WTC11 (cell line): ENCODE data around the gene SDC1. TPM values are rescaled to one million over a fixed set of nuclear protein-coding genes. Genes with fewer than 3 reads are reported as not detected.

Experiments
- ATAC-seq: fragments of 200-7000 bp; cut with Tn5 transposase; 2 replicates; pipeline ENCODE4 v1.10.0; 2021; ENCODE audit warnings: mild to moderate bottlenecking, moderate library complexity
- CTCF ChIA-PET: fragments of 300-600 bp; sonication (Branson Sonifier 250); formaldehyde crosslinking; loops from one replicate; lab custom pipeline; 2021; ENCODE audit warnings: antibody characterized with exemption; lab: Charles Lee
- POLR2A ChIA-PET: fragments of 350-600 bp; sonication (Branson Sonifier 250); formaldehyde crosslinking; loops from one replicate; lab custom pipeline; 2021; ENCODE audit warnings: antibody characterized with exemption; lab: Charles Lee
- DNase-seq: peaks from one replicate; pipeline ENCODE4 v3.0.0; 2021; ENCODE audit warnings: low spot score
- H3K27ac Mint-ChIP-seq: 2 replicates; pipeline ENCODE4 v1.8.0; 2021; ENCODE audit warnings: mixed read lengths
- H3K27me3 Mint-ChIP-seq: 2 replicates; pipeline ENCODE4 v1.8.0; 2021; ENCODE audit warnings: low read depth, mild to moderate bottlenecking, moderate library complexity, mixed read lengths
- H3K36me3 Mint-ChIP-seq: 2 replicates; pipeline ENCODE4 v1.8.0; 2021; ENCODE audit warnings: mixed read lengths
- H3K4me1 Mint-ChIP-seq: 2 replicates; pipeline ENCODE4 v1.8.0; 2022; ENCODE audit warnings: mixed read lengths
- H3K4me3 Mint-ChIP-seq: 2 replicates; pipeline ENCODE4 v1.8.0; 2021; ENCODE audit warnings: mild to moderate bottlenecking, moderate library complexity, mixed read lengths
- H3K9me3 Mint-ChIP-seq: 2 replicates; pipeline ENCODE4 v1.8.0; 2021; ENCODE audit warnings: mixed read lengths
- ATF1 ChIP-seq: sonication (generic); formaldehyde crosslinking; IDR thresholded peaks from 2 replicates; pipeline ENCODE4 v1.8.1; 2023; ENCODE audit warnings: mild to moderate bottlenecking, moderate library complexity, missing genetic modification reagents
- GABPB1 ChIP-seq: sonication (generic); formaldehyde crosslinking; IDR thresholded peaks from 2 replicates; pipeline ENCODE4 v1.8.1; 2023; ENCODE audit warnings: mild to moderate bottlenecking, missing genetic modification reagents
- HMGA2 ChIP-seq: fragments of 250-450 bp; sonication (Bioruptor Pico); IDR thresholded peaks from 2 replicates; pipeline ENCODE4 v1.4.0; 2021; ENCODE audit warnings: mild to moderate bottlenecking, moderate library complexity
- JUN ChIP-seq: sonication (generic); formaldehyde crosslinking; IDR thresholded peaks from 2 replicates; pipeline ENCODE4 v1.8.0; 2023; ENCODE audit warnings: mild to moderate bottlenecking, missing genetic modification reagents
- MXD4 ChIP-seq: fragments of 250-450 bp; sonication (Bioruptor Pico); IDR thresholded peaks from 2 replicates; pipeline ENCODE4 v1.8.0; 2021; ENCODE audit warnings: mild to moderate bottlenecking, moderate library complexity, borderline replicate concordance
- NR3C1 ChIP-seq: sonication (generic); formaldehyde crosslinking; conservative IDR thresholded peaks from 2 replicates; pipeline ENCODE4 v1.8.1; 2023; ENCODE audit warnings: low read depth, mild to moderate bottlenecking, missing genetic modification reagents
- OVOL2 ChIP-seq: fragments of 250-450 bp; sonication (Bioruptor Pico); IDR thresholded peaks from 2 replicates; pipeline ENCODE4 v1.9.0; 2021; ENCODE audit warnings: mild to moderate bottlenecking, borderline replicate concordance
- PRRX2 ChIP-seq: fragments of 250-450 bp; sonication (Bioruptor Pico); IDR thresholded peaks from 2 replicates; pipeline ENCODE4 v1.8.0; 2021; ENCODE audit warnings: mild to moderate bottlenecking
- TEAD1 ChIP-seq: sonication (generic); formaldehyde crosslinking; IDR thresholded peaks from 2 replicates; pipeline ENCODE4 v1.8.0; 2022; ENCODE audit warnings: mild to moderate bottlenecking, missing genetic modification reagents
- TP53 ChIP-seq: sonication (generic); formaldehyde crosslinking; IDR thresholded peaks from 2 replicates; pipeline ENCODE4 v1.8.1; 2023; ENCODE audit warnings: mild to moderate bottlenecking, missing genetic modification reagents
- ZNF219 ChIP-seq: sonication (generic); formaldehyde crosslinking; IDR thresholded peaks from 2 replicates; pipeline ENCODE4 v1.8.0; 2023; ENCODE audit warnings: missing genetic modification reagents, mild to moderate bottlenecking, borderline replicate concordance
- ZNF232 ChIP-seq: sonication (generic); formaldehyde crosslinking; IDR thresholded peaks from 2 replicates; pipeline ENCODE4 v1.8.0; 2022; ENCODE audit warnings: mild to moderate bottlenecking, missing genetic modification reagents
- ZNF416 ChIP-seq: fragments of 250-450 bp; sonication (Bioruptor Pico); IDR thresholded peaks from 2 replicates; pipeline ENCODE4 v1.9.0; 2021; ENCODE audit warnings: mild to moderate bottlenecking, inconsistent platforms
- total RNA-seq: library from RNA; stranded (reverse); gene quantifications from 3 replicates; pipeline ENCODE4 v1.2.3, GENCODE V29; 2021
- TF ChIP-seq, protein P1 (sequence below): fragments of 200-600 bp; IDR thresholded peaks from 2 replicates; pipeline ENCODE4 v1.8.0; 2022; ENCODE audit warnings: antibody characterized with exemption
- TF ChIP-seq, protein P2 (sequence below): sonication (generic); formaldehyde crosslinking; IDR thresholded peaks from 2 replicates; pipeline ENCODE4 v1.8.0; 2022; ENCODE audit warnings: mild to moderate bottlenecking, missing genetic modification reagents
- TF ChIP-seq, protein P3 (sequence below): sonication (generic); formaldehyde crosslinking; conservative IDR thresholded peaks from 2 replicates; pipeline ENCODE4 v1.8.1; 2023; ENCODE audit warnings: mild to moderate bottlenecking, low read depth, missing genetic modification reagents, moderate library complexity
- TF ChIP-seq, protein P4 (sequence below): sonication (generic); formaldehyde crosslinking; IDR thresholded peaks from 2 replicates; pipeline ENCODE4 v1.8.1; 2023; ENCODE audit warnings: mild to moderate bottlenecking, missing genetic modification reagents, moderate library complexity
- TF ChIP-seq, protein P5 (sequence below): sonication (generic); formaldehyde crosslinking; IDR thresholded peaks from 2 replicates; pipeline ENCODE4 v1.8.1; 2022; ENCODE audit warnings: mild to moderate bottlenecking, missing genetic modification reagents, moderate library complexity, borderline replicate concordance
- TF ChIP-seq, protein P6 (sequence below): sonication (generic); formaldehyde crosslinking; IDR thresholded peaks from 2 replicates; pipeline ENCODE4 v1.8.1; 2023; ENCODE audit warnings: mild to moderate bottlenecking, missing genetic modification reagents, moderate library complexity

Gene SDC1
- total RNA-seq, 1 experiment from 2014 or later, result 52.6 TPM

DNA sequence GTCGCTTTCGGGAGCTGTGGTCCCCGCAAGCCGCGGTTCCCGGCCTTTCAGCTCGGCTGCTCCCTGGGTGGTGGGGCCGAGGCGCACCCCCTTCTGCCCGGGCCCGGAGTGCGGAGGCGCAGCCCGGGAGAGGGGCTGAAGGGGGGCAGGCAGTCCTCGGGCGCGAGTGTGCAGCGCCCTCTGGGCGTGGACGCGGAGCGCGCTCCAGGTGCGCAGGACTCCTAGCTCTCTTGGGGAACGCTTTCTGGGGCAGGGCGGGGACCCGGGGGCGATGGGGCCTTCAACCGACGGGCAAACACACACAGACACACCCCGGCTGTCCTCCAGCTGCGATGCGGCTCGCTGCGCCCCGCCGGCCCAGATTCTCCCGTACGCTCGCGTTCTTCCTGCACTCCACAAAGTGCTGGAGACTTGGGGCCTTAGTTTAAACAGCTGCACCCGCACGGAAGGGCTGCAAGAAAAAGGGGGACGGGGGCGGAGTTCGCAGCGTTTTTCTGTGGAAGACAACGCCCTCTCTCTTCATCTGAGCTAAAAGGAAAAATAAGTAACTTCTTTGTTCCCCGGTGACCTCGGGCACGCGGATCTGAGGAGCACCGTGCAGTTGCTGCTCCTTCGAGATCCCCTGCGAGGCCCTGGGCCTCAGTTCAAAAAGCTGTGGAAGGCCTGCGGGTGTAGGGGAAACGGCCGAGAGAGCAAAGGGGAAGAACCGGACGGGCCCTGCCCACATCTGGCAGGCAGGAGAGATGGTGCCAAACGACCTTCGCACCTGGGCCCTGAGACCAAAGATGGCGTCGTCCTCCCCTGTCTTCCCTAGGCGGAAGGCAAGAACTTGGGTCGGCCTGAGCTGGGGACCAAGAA, 593 bp upstream of the SDC1 start (continued):
- no peak for TF ChIP-seq TP53 (CRISPR knock-in tag)
- no peak for TF ChIP-seq JUN (CRISPR knock-in tag)
- TF ChIP-seq, protein P1, sequence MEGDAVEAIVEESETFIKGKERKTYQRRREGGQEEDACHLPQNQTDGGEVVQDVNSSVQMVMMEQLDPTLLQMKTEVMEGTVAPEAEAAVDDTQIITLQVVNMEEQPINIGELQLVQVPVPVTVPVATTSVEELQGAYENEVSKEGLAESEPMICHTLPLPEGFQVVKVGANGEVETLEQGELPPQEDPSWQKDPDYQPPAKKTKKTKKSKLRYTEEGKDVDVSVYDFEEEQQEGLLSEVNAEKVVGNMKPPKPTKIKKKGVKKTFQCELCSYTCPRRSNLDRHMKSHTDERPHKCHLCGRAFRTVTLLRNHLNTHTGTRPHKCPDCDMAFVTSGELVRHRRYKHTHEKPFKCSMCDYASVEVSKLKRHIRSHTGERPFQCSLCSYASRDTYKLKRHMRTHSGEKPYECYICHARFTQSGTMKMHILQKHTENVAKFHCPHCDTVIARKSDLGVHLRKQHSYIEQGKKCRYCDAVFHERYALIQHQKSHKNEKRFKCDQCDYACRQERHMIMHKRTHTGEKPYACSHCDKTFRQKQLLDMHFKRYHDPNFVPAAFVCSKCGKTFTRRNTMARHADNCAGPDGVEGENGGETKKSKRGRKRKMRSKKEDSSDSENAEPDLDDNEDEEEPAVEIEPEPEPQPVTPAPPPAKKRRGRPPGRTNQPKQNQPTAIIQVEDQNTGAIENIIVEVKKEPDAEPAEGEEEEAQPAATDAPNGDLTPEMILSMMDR, result no peak
- 0 out of 2 replicates have a peak, but pooled peaks have one; percentile 35 for TF ChIP-seq ATF1 (CRISPR knock-in tag)
- TF ChIP-seq PRRX2 (CRISPR knock-in tag), result no peak
- TF ChIP-seq, protein P2, sequence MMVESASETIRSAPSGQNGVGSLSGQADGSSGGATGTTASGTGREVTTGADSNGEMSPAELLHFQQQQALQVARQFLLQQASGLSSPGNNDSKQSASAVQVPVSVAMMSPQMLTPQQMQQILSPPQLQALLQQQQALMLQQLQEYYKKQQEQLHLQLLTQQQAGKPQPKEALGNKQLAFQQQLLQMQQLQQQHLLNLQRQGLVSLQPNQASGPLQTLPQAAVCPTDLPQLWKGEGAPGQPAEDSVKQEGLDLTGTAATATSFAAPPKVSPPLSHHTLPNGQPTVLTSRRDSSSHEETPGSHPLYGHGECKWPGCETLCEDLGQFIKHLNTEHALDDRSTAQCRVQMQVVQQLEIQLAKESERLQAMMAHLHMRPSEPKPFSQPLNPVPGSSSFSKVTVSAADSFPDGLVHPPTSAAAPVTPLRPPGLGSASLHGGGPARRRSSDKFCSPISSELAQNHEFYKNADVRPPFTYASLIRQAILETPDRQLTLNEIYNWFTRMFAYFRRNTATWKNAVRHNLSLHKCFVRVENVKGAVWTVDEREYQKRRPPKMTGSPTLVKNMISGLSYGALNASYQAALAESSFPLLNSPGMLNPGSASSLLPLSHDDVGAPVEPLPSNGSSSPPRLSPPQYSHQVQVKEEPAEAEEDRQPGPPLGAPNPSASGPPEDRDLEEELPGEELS (CRISPR knock-in tag), result no peak
- TF ChIP-seq, protein P3, sequence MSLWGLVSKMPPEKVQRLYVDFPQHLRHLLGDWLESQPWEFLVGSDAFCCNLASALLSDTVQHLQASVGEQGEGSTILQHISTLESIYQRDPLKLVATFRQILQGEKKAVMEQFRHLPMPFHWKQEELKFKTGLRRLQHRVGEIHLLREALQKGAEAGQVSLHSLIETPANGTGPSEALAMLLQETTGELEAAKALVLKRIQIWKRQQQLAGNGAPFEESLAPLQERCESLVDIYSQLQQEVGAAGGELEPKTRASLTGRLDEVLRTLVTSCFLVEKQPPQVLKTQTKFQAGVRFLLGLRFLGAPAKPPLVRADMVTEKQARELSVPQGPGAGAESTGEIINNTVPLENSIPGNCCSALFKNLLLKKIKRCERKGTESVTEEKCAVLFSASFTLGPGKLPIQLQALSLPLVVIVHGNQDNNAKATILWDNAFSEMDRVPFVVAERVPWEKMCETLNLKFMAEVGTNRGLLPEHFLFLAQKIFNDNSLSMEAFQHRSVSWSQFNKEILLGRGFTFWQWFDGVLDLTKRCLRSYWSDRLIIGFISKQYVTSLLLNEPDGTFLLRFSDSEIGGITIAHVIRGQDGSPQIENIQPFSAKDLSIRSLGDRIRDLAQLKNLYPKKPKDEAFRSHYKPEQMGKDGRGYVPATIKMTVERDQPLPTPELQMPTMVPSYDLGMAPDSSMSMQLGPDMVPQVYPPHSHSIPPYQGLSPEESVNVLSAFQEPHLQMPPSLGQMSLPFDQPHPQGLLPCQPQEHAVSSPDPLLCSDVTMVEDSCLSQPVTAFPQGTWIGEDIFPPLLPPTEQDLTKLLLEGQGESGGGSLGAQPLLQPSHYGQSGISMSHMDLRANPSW (CRISPR knock-in tag), result 0 out of 2 replicates have a peak, but pooled peaks have one; percentile 22
- TF ChIP-seq HMGA2 (CRISPR knock-in tag), result no peak
- no peak for TF ChIP-seq ZNF219
- TF ChIP-seq TEAD1 (CRISPR knock-in tag), result peak; percentile 66; the same call in 1 of the 2 replicates
- TF ChIP-seq, protein P4, sequence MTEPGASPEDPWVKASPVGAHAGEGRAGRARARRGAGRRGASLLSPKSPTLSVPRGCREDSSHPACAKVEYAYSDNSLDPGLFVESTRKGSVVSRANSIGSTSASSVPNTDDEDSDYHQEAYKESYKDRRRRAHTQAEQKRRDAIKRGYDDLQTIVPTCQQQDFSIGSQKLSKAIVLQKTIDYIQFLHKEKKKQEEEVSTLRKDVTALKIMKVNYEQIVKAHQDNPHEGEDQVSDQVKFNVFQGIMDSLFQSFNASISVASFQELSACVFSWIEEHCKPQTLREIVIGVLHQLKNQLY, result no peak
- peak; percentile 57; the same call in 1 of the 2 replicates for TF ChIP-seq GABPB1

DNA sequence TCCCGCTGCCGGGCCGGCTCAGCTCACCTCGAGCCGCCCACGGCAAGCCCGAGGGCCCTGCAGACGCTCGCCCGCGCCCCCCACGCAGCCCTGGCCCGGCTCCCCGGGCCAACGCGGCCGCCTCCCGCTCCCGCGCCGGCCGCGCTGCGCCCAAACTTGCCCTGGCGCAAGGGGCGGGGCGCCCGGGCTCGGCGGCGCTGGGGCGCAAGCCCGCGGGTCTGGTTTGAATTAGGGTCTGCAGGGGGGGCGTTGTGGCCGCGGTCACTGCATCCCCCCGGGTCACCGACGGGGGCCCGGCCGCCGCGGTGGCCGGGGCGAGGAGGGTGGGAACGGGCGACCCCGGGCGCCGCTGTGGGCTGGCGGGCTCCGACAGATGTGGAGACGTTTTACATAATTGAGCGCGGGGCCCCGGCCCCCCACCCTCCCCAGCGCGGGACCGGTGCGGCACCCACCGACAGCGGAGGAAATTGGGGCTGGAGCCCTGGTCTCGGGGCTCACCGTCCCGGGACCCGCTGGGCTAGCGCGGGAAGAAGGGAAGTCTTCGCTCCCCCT, 690 bp downstream of the SDC1 start:
- Mint-ChIP-seq H3K27me3 (peaks cover 17% of the 10 kb centered on the region), H3K36me3 (no peaks in the 10 kb centered on the region), H3K4me1 (peaks cover 35% of the 10 kb centered on the region), H3K9me3 (no peaks in the 10 kb centered on the region), H3K27ac (no peak overlapping the region), H3K4me3 (no peak overlapping the region)
- DNase-seq (no peak), ATAC-seq (no peak)
- TF ChIP-seq MXD4 (CRISPR knock-in tag), result no peak
- TF ChIP-seq, protein P4, result no peak
- TF ChIP-seq ZNF232 (CRISPR knock-in tag), result no peak
- TF ChIP-seq ZNF416 (CRISPR knock-in tag), result no peak
- TF ChIP-seq, protein P5, sequence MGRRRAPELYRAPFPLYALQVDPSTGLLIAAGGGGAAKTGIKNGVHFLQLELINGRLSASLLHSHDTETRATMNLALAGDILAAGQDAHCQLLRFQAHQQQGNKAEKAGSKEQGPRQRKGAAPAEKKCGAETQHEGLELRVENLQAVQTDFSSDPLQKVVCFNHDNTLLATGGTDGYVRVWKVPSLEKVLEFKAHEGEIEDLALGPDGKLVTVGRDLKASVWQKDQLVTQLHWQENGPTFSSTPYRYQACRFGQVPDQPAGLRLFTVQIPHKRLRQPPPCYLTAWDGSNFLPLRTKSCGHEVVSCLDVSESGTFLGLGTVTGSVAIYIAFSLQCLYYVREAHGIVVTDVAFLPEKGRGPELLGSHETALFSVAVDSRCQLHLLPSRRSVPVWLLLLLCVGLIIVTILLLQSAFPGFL (CRISPR knock-in tag), result no peak
- TF ChIP-seq, protein P6, sequence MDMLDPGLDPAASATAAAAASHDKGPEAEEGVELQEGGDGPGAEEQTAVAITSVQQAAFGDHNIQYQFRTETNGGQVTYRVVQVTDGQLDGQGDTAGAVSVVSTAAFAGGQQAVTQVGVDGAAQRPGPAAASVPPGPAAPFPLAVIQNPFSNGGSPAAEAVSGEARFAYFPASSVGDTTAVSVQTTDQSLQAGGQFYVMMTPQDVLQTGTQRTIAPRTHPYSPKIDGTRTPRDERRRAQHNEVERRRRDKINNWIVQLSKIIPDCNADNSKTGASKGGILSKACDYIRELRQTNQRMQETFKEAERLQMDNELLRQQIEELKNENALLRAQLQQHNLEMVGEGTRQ (CRISPR knock-in tag), result no peak
- TF ChIP-seq, protein P2 (CRISPR knock-in tag), result no peak
- TF ChIP-seq OVOL2 (CRISPR knock-in tag), result no peak
- TF ChIP-seq NR3C1 (CRISPR knock-in tag), result no peak
- ChIA-PET POLR2A (interaction anchor here (1.0 to 1.8 kb wide), 4 partner anchors 11 to 223 kb away, joined by 3 to 5 read pairs (median 4); partner anchors contain the start of gene RHOB), CTCF (interaction anchor here (1.0 to 5.6 kb wide), 18 partner anchors 10 to 268 kb away, joined by 3 to 59 read pairs (median 7); partner anchors contain the start of gene MATN3)
